GM21619 (cell line): ENCODE results near the gene RNASEH2B.

Experiments used
- ATAC-seq: cut with Tn5 transposase; IDR thresholded peaks from one replicate; pipeline ENCODE4 v1.9.1; 2021; ENCODE audit not compliant: unreplicated experiment

The RNASEH2B gene

GRCh38 chr13:50934735-50935435, 25.3 kb downstream of the RNASEH2B start:
- no peak for ATAC-seq

- no peak for ATAC-seq
Measured at GRCh38 chr13:50936679-50937078, 27.1 kb downstream of the RNASEH2B start.

GRCh38 chr13:50940509-50940908, 30.9 kb downstream of the RNASEH2B start:
- ATAC-seq: no peak

GRCh38 chr13:50941146-50941545, 31.6 kb downstream of the RNASEH2B start:
- no peak for ATAC-seq

- no peak for ATAC-seq
Measured at GRCh38 chr13:50942630-50943311, 33.2 kb downstream of the RNASEH2B start.

DNA sequence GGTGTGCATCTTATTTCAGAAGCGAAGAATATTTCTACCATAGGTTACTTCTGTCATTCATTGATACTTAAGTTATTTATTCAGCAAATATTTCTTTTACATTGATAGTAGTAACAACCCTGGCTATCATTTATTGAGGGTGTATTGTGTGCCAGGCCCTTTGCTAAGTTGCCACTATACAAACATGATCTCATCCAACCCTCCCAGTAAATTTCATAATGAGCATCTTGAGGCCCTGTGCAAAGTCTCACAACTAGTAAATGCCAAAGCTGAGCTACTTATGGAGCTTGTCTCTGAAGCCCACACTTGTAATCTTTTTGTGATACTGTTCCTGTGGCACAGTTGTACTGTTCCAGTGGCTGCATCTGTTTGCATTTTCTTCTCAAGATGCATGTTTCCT, 36.1 kb downstream of the RNASEH2B start:
- no peak for ATAC-seq

- no peak for ATAC-seq
Measured at GRCh38 chr13:50948601-50949000, 39.0 kb downstream of the RNASEH2B start.

GRCh38 chr13:50950849-50951248, 41.3 kb downstream of the RNASEH2B start:
- ATAC-seq: no peak

DNA sequence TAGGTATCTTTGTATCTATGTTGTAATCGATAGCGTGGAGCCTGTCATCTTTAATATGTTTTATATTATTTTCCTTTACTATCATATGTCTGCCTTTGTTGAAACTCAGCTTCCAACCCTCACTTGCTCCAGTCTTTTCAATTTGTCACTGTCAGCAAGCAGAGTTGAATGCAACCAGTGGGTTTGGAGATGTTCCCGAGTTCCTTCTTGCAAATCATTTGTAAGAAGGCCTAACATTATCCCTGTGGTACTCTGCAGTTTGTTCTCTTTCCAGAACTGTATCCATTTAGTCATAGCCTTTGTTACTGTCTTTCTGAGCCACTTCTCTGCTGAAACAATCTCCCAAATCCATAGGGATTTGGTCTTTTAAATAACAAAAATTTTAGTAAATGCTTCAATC, 41.8 kb downstream of the RNASEH2B start:
- ATAC-seq: no peak

DNA sequence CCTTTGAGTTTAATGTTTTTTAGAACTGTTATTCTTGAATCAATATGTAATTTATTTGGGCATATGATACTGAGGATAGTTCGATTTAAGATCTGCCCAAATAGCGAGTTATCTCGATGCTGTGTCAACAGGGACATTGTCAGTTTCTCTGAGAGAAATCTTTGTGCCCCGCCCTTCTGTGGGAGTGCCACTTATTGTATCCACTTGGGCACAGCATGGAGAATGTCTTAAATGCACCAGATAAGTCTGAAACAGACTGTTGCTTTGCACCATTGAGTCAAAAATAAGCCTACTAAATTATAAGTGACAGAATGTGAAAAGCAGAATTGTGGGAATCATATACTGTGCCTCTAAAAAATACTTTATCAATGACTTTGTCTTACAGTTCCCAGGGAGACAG, 45.6 kb downstream of the RNASEH2B start:
- no peak for ATAC-seq

GRCh38 chr13:50955798-50956197, 46.2 kb downstream of the RNASEH2B start:
- no peak for ATAC-seq

DNA sequence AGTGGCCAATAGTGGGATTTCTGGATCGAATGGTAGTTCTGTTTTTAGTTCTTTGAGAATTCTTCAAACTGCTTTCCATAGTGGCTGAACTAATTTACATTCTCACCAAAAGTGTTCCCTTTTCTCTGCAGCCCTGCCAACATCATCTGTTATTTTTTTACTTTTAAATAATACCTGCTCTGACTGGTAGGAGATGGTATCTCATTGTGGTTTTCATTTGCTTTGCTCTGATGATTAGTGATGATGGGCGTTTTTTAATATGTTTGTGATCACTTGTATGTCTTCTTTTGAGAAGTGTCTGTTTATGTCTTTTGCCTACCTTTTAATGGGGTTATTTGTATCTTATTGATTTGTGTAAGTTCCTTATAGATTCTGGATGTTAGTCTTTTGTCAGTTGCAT, 48.0 kb downstream of the RNASEH2B start:
- no peak for ATAC-seq

GRCh38 chr13:50969691-50970090, 60.1 kb downstream of the RNASEH2B start:
- no peak for ATAC-seq

DNA sequence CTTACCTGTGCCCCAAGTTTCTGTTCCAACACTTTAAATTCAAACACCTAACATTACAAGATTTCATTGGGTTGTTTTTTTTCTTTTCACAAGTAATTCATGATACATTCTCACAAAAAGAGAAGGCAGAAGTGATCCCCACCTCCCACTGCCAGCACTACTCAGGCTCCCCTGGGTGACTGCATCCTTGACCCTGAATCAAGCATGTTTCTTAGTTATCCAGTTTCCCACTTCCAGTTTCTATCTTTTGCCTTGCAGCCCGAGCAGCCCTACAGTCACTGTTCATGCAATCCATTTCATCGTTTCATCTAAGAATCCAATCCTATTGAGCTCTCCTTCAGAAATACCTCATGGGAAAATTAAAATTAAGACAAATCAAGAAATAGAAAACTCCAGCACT, 61.4 kb downstream of the RNASEH2B start:
- no peak for ATAC-seq

GRCh38 chr13:50974268-50974667, 64.7 kb downstream of the RNASEH2B start:
- ATAC-seq: no peak

DNA sequence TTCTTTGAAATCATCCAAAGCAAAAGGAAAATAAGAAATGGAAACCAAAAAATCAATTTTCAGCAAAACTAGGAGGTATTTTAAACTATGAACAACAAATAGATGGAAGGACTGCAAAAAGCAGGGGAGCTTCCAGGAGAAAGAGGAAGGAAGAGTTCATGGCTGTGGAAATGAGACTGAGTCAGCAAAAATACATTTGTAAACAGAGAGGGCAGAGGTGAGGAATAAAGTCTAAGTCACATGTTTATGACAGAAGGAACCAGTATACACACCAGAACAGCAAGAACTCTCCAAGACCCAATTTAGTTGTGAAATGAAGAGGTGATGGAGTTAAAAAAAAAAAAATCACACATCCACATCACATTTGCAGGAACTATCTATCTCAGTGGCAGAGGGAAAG, 69.6 kb downstream of the RNASEH2B start:
- no peak for ATAC-seq

DNA sequence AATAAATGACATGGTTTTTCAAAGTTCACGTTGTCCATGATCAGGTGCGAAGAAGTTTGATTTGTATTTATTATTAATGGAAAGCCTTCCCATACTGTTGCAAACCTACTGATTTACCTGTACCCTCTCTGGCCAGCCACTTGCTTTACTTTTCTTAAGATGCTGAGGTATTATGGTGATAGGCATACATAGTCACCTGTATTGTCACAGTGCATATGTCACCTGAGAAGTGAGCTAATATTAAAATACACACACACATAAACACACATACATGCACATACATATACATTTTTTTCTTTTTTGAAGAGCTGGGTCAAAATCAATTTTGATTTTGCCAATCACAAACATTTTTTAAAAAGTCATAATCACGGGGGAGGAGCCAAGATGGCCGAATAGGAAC, 72.1 kb downstream of the RNASEH2B start:
- ATAC-seq: no peak

DNA sequence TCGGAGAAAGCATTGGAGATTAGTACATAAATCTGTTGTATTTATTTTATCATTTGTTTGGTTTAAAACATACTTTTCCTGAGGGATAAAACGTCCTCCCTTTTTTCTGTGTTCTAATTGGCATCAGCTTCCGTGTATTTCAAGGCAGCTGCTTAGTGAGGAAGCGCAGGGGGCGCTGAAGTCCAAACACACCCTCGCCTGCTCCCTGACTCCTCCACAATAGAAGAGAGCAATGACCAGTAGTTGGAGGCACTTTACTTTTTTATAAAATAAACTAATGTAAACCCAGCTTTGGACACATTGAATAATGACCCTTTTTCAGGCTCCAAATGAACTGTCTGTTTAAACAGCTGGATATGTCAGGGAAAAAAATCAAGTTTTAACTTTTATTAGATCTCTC, 79.9 kb downstream of the RNASEH2B start:
- ATAC-seq: no peak

GRCh38 chr13:50990065-50990817, 80.7 kb downstream of the RNASEH2B start:
- ATAC-seq: no peak

DNA sequence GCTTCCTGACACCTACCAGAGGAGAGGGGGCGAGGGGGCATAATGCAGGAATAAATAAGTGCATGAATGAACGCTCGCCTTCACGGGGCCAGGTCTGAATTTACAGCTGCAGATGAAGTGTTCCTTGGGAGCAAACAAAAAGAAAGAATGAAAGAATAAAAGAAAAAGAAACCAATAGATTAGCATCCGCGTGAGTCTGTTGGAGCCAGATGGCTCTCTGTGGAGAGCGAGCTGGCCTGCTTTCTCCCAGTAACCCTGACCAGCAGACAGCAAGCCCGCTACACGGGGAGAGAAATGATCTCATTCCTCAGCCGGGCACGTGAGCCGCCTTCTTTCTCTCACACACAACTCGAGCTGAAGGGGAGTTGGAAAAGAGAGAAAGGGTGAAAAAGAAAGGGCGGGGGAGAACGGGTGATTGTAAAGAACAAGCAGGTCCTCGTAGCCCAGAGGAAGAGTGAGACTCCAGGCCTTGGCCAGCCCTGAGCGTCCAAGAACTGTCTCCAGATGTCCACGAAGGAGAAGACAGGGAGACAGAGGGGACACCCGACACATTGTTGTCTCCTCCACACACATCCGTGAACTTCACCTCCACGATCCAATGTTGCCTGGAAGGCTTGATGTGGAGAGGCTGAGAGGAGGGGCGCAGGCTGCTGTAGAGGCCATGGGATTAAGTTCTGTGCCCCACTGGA, 81.4 kb downstream of the RNASEH2B start:
- ATAC-seq: no peak
